Measurements from ENCODE around the gene PLEKHO2.
"Not testable (repeated sequence)": the region's sequence is repeated elsewhere in the genome, so short reads cannot be mapped to it uniquely, and the experiment has no call there.

PLEKHO2 gene, protein sequence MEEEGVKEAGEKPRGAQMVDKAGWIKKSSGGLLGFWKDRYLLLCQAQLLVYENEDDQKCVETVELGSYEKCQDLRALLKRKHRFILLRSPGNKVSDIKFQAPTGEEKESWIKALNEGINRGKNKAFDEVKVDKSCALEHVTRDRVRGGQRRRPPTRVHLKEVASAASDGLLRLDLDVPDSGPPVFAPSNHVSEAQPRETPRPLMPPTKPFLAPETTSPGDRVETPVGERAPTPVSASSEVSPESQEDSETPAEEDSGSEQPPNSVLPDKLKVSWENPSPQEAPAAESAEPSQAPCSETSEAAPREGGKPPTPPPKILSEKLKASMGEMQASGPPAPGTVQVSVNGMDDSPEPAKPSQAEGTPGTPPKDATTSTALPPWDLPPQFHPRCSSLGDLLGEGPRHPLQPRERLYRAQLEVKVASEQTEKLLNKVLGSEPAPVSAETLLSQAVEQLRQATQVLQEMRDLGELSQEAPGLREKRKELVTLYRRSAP

DNA sequence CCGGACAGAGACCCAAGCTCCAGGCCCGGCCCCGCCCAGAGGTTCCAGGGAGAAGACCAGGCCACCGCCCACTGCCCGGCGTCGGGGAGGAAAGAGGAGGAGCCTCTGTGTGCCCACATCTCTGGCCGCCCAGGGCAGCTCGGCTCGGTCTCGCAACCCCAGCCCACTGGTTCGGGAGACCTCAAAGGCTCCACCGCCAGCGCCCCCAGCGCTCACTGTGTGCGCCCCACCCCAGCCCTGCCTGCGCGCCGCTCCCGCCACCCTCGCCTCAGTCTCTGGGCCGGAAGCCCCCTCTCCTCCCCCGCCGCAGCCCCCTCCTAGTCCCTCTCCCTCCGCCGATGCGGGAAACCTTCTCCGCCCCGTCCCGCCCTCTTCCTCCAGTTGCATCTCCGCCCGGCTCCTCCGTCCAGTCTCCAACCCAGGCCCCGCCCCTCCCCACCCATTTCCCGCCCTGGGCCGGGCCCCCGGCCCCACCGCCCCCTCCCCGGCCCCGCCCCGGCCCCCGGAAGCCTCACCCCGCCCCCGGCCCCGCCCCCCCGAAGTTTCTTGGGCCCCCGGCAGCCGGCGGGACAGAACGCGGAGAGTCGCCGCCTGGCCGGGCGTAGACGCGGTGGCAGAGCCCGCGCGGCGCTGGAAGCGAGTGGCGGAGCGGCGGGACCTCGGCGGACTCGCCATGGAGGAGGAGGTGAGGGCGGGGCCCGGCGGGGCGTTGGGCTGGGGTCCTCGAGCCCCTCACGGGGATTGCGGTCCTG lies at the start of gene PLEKHO2:
Gene PLEKHO2, plus strand, starts transcription at position 572 of the 752 bp plus-strand sequence. Its CDS starts 102 bp downstream, at position 674.
- Histone ChIP-seq H3K4me3 (ENCODE audit: low read depth, low read length) (peak within 1 kb of the TSS; percentile 98), H3K9ac (ENCODE audit: low read depth, low read length) (peak within 1 kb of the TSS; percentile 78), H3K4me1 (ENCODE audit: control insufficient read depth, insufficient read depth, low read length) (peaks cover 32% of the 10 kb centered on the region), H3K9me3 (ENCODE audit: control insufficient read depth, insufficient read depth, low read length) (no peaks in the 10 kb centered on the region), H3K36me3 (ENCODE audit: control insufficient read depth, insufficient read depth, low read length) (no peaks in the 10 kb centered on the region; the same call in 1 of the 2 replicates), H3K27me3 (ENCODE audit: control insufficient read depth, insufficient read depth, low read length) (no peaks in the 10 kb centered on the region), H3K27ac (ENCODE audit: low read depth, low read length) (peak within 1 kb of the TSS; percentile 91)

DNA sequence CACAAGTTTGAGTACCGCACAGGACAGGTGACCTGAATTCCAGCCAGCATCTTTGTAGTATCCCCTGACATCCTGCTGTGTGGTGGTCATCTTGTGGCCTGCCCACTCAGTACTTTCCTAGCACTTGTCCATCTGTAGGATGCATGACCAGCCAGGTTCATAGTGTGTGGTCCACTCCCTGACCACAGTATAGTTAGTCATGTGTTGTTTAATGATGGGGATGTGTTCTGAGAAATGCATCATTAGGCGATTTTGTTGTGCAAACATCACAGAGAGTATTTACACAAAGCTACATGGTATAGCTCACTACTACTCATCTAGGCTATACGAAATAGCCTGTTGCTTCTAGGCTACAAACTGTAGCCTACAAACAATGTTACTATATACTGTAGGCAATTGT lies 49.4 kb upstream of the PLEKHO2 start:
- Histone ChIP-seq H3K36me3 (ENCODE audit: control insufficient read depth, insufficient read depth, low read length) (no peaks in the 10 kb centered on the region), H3K9ac (ENCODE audit: low read depth, low read length) (no peak overlapping the region), H3K27ac (ENCODE audit: low read depth, low read length) (no peak overlapping the region), H3K27me3 (ENCODE audit: control insufficient read depth, insufficient read depth, low read length) (no peaks in the 10 kb centered on the region), H3K9me3 (ENCODE audit: control insufficient read depth, insufficient read depth, low read length) (no peaks in the 10 kb centered on the region), H3K4me3 (ENCODE audit: low read depth, low read length) (no peak overlapping the region), H3K4me1 (ENCODE audit: control insufficient read depth, insufficient read depth, low read length) (no peaks in the 10 kb centered on the region)

DNA sequence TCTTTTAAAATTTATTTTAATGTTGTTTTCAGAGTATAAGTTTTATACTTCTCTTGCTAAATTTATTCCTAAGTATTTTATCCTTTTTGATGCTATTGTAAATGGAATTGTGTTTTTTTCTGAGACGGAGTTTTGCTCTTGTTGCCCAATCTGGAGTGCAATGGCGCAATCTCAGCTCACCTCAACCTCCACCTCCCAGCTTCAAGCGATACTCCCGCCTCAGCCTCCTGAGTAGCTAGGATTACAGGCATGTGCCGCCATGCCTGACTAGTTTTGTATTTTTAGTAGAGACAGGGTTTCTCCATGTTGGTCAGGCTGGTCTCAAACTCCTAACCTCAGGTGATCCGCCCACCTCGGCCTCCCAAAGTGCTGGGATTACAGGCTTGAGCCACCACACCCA lies 46.4 kb upstream of the PLEKHO2 start:
- not testable (repeated sequence) for H3K27ac ChIP-seq (ENCODE audit: low read depth, low read length); H3K36me3 ChIP-seq (ENCODE audit: control insufficient read depth, insufficient read depth, low read length); H3K9ac ChIP-seq (ENCODE audit: low read depth, low read length); H3K9me3 ChIP-seq (ENCODE audit: control insufficient read depth, insufficient read depth, low read length); H3K4me1 ChIP-seq (ENCODE audit: control insufficient read depth, insufficient read depth, low read length); H3K27me3 ChIP-seq (ENCODE audit: control insufficient read depth, insufficient read depth, low read length); H3K4me3 ChIP-seq (ENCODE audit: low read depth, low read length)

DNA sequence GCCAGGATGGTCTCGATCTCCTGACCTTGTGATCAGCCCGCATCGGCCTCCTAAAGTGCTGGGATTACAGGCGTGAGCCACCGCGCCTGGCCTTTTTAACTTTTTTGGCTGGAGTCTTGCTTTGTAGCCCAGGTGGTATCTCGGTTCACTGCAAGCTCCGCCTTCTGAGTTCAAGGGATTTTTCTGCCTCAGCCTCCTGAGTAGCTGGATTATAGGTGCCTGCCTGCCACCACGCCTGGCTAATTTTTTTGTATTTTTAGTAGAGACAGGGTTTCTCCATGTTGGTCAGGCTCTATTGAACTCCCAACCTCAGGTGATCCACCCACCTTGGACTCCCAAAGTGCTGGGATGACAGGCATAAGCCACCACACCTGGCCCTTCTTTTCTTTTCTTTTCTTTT lies 45.8 kb upstream of the PLEKHO2 start:
- not testable (repeated sequence) for H3K27ac ChIP-seq (ENCODE audit: low read depth, low read length); H3K9me3 ChIP-seq (ENCODE audit: control insufficient read depth, insufficient read depth, low read length); H3K4me1 ChIP-seq (ENCODE audit: control insufficient read depth, insufficient read depth, low read length); H3K27me3 ChIP-seq (ENCODE audit: control insufficient read depth, insufficient read depth, low read length); H3K4me3 ChIP-seq (ENCODE audit: low read depth, low read length); H3K36me3 ChIP-seq (ENCODE audit: control insufficient read depth, insufficient read depth, low read length); H3K9ac ChIP-seq (ENCODE audit: low read depth, low read length)

DNA sequence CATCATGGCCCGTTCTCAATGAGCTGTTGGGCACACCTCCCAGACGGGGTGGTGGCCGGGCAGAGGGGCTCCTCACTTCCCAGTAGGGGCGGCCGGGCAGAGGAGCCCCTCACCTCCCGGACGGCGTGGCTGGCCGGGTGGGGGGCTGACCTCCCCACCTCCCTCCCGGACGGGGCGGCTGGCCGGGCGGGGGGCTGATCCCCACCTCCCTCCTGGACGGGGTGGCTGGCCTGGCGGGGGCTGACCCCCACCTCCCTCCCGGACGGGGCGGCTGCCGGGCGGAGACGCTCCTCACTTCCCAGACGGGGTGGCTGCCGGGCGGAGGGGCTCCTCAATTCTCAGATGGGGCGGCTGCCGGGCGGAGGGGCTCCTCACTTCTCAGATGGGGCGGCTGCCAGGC lies 42.8 kb upstream of the PLEKHO2 start:
- H3K4me3 ChIP-seq (ENCODE audit: low read depth, low read length); H3K9me3 ChIP-seq (ENCODE audit: control insufficient read depth, insufficient read depth, low read length); H3K27ac ChIP-seq (ENCODE audit: low read depth, low read length); H3K27me3 ChIP-seq (ENCODE audit: control insufficient read depth, insufficient read depth, low read length); H3K36me3 ChIP-seq (ENCODE audit: control insufficient read depth, insufficient read depth, low read length); H3K9ac ChIP-seq (ENCODE audit: low read depth, low read length); H3K4me1 ChIP-seq (ENCODE audit: control insufficient read depth, insufficient read depth, low read length): not testable (repeated sequence)

DNA sequence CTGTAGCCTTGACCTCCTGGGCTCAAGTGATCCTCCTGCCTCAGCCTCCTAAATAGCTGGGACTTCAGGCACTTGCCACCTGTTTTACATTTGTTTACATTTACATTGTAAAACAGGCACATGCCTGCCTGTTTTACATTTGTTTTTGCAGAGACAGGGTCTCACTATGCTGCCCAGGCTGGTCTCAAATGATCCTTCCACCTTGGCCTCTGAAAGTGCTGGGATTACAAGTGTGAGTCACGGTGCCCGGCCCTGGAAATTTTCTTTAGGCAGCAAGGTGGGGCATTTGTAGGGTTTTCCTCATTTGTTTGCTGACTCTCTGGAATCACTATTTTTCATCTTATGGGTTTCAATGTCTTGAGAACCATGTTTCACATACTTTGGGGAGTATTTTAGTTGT lies 41.2 kb upstream of the PLEKHO2 start:
- Histone ChIP-seq H3K4me1 (ENCODE audit: control insufficient read depth, insufficient read depth, low read length) (0 out of 2 replicates have a peak, but pooled peaks cover 2% of the 10 kb centered on the region), H3K9ac (ENCODE audit: low read depth, low read length) (no peak overlapping the region), H3K27me3 (ENCODE audit: control insufficient read depth, insufficient read depth, low read length) (no peaks in the 10 kb centered on the region), H3K36me3 (ENCODE audit: control insufficient read depth, insufficient read depth, low read length) (no peaks in the 10 kb centered on the region), H3K4me3 (ENCODE audit: low read depth, low read length) (no peak overlapping the region), H3K9me3 (ENCODE audit: control insufficient read depth, insufficient read depth, low read length) (no peaks in the 10 kb centered on the region), H3K27ac (ENCODE audit: low read depth, low read length) (no peak overlapping the region)

DNA sequence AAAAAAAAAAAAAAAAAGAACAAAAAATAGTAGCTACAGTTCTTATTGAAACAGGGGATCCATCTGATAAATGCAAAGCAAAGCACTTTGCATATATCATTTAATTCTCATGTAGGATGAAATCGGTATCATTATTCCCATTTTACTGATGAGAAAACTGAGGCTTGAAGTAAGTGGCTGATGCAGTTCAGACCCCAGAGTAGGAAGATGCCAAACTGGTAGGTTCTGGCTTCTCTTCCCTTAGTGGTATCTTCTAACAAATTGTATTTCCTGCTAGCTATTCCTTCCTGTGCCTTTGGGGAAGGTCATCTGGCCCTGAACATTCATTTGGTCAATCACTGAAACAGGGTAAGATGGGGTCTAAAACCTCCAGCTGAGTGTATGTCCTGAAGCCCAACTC lies 38.2 kb upstream of the PLEKHO2 start:
- Histone ChIP-seq H3K9ac (ENCODE audit: low read depth, low read length) (no peak overlapping the region), H3K27ac (ENCODE audit: low read depth, low read length) (no peak overlapping the region), H3K36me3 (ENCODE audit: control insufficient read depth, insufficient read depth, low read length) (no peaks in the 10 kb centered on the region), H3K4me3 (ENCODE audit: low read depth, low read length) (no peak overlapping the region), H3K27me3 (ENCODE audit: control insufficient read depth, insufficient read depth, low read length) (no peaks in the 10 kb centered on the region), H3K4me1 (ENCODE audit: control insufficient read depth, insufficient read depth, low read length) (peaks cover 26% of the 10 kb centered on the region), H3K9me3 (ENCODE audit: control insufficient read depth, insufficient read depth, low read length) (no peaks in the 10 kb centered on the region)

DNA sequence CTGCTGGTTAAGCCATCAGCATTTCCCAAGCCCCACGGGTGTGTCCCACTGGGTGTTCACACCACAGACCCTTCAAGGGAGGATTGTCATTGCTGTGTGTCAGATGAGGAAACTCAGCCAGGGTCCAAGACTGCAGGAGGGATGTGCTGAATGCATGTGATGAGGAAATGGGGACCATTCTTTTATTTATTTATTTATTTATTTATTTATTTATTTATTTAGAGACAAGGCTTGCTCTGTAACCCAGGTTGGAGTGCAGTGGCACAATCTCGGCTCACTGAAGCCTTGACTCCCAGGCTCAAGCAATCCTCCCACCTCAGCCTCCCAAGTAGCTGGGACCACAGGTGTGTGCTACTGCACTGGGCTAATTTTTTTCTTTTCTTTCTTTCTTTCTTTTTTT lies 37.1 kb upstream of the PLEKHO2 start:
- no peak overlapping the region for H3K4me3 ChIP-seq (ENCODE audit: low read depth, low read length)
- no peak overlapping the region for H3K27ac ChIP-seq (ENCODE audit: low read depth, low read length)
- H3K4me1 ChIP-seq (ENCODE audit: control insufficient read depth, insufficient read depth, low read length), result peaks cover 33% of the 10 kb centered on the region
- H3K27me3 ChIP-seq (ENCODE audit: control insufficient read depth, insufficient read depth, low read length), result no peaks in the 10 kb centered on the region
- no peaks in the 10 kb centered on the region for H3K9me3 ChIP-seq (ENCODE audit: control insufficient read depth, insufficient read depth, low read length)
- no peaks in the 10 kb centered on the region for H3K36me3 ChIP-seq (ENCODE audit: control insufficient read depth, insufficient read depth, low read length)
- no peak overlapping the region for H3K9ac ChIP-seq (ENCODE audit: low read depth, low read length)

DNA sequence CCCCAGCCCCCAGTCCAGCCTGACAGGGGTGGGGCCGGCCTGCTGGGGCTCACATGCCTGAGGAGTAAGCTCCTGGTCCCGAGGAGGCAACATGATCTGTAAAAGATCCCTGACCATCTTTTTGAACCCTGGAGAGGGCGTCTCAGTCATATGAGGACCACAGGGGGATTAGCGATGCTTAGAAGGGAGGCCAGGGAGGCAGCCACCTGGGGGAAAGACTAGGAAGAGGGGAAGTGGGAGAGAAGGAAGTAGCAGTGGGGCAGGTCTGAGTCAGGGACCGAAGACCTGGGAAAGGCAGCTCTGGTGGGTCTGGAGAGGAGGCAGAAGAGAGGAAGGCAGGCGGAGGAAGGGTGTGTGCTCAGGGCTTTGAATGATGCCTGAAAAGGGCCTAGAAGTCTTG lies 35.2 kb upstream of the PLEKHO2 start:
- peaks cover 51% of the 10 kb centered on the region for H3K4me1 ChIP-seq (ENCODE audit: control insufficient read depth, insufficient read depth, low read length)
- H3K36me3 ChIP-seq (ENCODE audit: control insufficient read depth, insufficient read depth, low read length), result no peaks in the 10 kb centered on the region
- peak overlapping the region; percentile 98 for H3K27ac ChIP-seq (ENCODE audit: low read depth, low read length)
- H3K27me3 ChIP-seq (ENCODE audit: control insufficient read depth, insufficient read depth, low read length), result no peaks in the 10 kb centered on the region
- H3K4me3 ChIP-seq (ENCODE audit: low read depth, low read length), result 0 out of 2 replicates have a peak overlapping the region, but pooled peaks have one; percentile 40
- H3K9me3 ChIP-seq (ENCODE audit: control insufficient read depth, insufficient read depth, low read length), result no peaks in the 10 kb centered on the region
- peak overlapping the region; percentile 85 for H3K9ac ChIP-seq (ENCODE audit: low read depth, low read length)

DNA sequence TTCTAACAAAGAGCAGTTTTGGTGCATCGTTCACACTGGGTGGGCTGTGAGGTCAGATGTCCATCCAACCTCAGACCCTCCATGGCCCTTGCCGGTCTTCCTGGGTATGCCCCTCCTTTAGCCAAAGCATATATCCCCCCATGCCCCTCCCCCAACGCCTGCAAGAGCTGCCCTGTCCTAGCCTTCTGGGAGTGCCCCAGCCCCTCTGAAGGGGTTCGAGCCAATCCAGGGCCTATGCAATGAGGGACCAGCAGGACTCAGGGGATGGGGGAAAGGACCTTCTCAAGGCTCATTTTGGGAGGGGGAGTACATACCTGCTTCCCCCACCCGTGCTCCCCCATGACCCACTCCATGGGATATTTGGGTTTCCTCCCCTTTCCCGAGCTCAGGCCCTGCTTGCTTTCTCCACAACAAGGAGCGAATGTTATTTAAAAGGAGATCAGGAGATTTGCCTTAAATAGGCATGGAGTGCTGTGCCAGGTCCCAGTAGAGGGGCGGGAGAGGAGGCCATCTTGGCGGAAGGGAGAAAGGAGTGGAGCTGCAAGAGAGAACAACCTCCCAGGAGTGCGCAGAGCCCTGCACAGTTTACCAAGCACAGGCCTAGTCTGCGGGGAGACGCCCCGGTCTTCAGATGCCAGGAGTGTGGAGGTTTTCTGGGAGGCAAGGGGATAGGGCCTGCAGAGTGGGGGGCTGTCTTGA lies 34.5 kb upstream of the PLEKHO2 start:
- no peaks in the 10 kb centered on the region for H3K36me3 ChIP-seq (ENCODE audit: control insufficient read depth, insufficient read depth, low read length)
- H3K9ac ChIP-seq (ENCODE audit: low read depth, low read length), result peak overlapping the region; percentile 85
- H3K27ac ChIP-seq (ENCODE audit: low read depth, low read length), result peak overlapping the region; percentile 98
- peaks cover 58% of the 10 kb centered on the region for H3K4me1 ChIP-seq (ENCODE audit: control insufficient read depth, insufficient read depth, low read length)
- no peaks in the 10 kb centered on the region for H3K27me3 ChIP-seq (ENCODE audit: control insufficient read depth, insufficient read depth, low read length)
- no peaks in the 10 kb centered on the region for H3K9me3 ChIP-seq (ENCODE audit: control insufficient read depth, insufficient read depth, low read length)
- H3K4me3 ChIP-seq (ENCODE audit: low read depth, low read length), result peak overlapping the region; percentile 40

Measured in HUES48 (cell line).